ENCODE data around the gene CCDC177.

The CCDC177 gene

DNA sequence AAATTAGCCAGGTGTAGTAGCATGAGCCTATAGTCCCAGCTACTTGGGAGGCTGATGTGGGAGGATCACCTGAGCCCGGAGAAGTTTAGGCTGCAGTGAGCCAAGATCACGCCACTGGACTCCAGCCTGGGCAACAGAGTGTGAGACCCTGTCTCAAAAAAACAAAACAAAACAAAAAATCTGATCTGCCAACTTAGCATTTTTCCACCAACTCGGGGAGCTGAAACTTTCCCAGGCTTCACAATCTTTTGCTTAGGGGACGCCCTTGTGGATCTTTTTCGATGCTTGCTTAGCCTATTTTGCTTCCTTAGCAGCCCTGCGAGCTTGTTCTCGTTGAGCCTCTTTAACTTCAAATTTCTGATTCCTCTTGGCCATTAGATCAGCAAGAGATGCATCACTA, 13.8 kb downstream of the CCDC177 start:
- Mint-ChIP-seq H3K27me3 (peaks cover 20% of the 10 kb centered on the region), H3K36me3 (no peaks in the 10 kb centered on the region), H3K4me1 (ENCODE audit: low read depth) (no peaks in the 10 kb centered on the region), H3K9me3 (ENCODE audit: low read depth) (no peaks in the 10 kb centered on the region), H3K27ac (no peak overlapping the region), H3K4me3 (no peak overlapping the region)

DNA sequence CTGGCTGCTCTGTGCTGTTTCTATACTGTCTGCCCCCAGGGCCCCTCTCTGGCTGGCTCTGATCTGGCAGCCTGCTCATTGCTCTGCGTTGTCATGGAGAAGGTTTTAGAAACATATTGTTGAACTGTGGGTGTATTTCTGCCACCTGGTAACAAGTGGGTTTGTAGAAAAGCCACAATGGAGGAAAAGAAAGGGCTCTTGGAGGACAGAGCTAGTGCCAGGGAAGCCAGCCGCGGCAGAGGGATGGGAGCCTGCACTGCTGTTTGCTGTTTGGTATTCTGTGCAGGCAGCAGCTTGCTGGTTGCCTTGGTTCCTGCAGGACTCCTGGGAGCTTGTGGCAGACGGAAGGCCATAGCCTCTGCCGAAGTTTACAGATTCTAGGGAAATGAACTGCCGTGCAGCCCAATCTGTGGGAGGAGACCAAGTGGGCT, 15.1 kb downstream of the CCDC177 start:
- H3K27ac Mint-ChIP-seq, result no peak overlapping the region
- H3K4me3 Mint-ChIP-seq, result no peak overlapping the region
- H3K9me3 Mint-ChIP-seq (ENCODE audit: low read depth), result no peaks in the 10 kb centered on the region
- H3K4me1 Mint-ChIP-seq (ENCODE audit: low read depth), result no peaks in the 10 kb centered on the region
- H3K36me3 Mint-ChIP-seq, result no peaks in the 10 kb centered on the region
- H3K27me3 Mint-ChIP-seq, result peaks cover 18% of the 10 kb centered on the region

DNA sequence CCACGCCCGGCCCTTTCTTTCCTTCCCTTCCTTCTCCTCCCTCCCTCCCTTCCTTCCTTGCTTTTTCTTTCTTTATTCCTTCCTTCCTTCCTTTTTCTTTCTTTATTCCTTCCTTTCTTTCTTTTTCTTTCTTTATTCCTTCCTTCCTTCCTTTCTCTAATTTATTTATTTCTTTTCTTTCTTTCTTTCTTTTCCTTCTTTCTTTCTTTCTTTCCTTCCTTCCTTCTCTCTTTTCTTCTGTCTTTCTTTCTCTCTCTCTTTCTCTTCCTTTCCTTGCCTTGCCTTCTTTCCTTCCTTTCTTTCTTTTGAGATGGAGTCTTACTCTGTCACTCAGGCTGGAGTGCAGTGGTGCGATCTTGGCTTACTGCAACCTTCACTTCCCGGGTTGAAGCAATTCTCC, 15.9 kb downstream of the CCDC177 start:
- no peak overlapping the region for H3K27ac Mint-ChIP-seq
- H3K27me3 Mint-ChIP-seq, result peaks cover 18% of the 10 kb centered on the region
- no peaks in the 10 kb centered on the region for H3K9me3 Mint-ChIP-seq (ENCODE audit: low read depth)
- H3K4me3 Mint-ChIP-seq, result no peak overlapping the region
- H3K36me3 Mint-ChIP-seq, result no peaks in the 10 kb centered on the region
- no peaks in the 10 kb centered on the region for H3K4me1 Mint-ChIP-seq (ENCODE audit: low read depth)

DNA sequence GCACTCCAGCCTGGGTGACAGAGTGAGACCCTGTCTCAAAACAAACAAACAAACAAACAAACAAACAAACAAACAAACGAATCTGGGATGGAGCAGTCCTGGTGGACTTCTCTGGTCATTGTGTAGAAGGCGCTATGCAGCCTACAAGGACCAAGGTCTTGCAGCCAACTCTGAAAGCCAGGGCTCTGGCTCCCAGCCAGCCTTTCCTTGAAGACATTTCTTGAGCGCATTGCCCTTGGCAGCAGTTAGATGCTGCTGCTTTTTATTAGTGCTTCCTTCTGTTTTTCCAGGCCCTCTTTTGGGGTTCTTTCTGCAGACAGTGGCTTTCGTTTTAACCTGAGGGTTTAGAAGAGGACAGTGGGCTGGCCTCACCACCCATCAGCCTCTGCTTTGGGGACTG, 20.2 kb downstream of the CCDC177 start:
- H3K9me3 Mint-ChIP-seq (ENCODE audit: low read depth), result no peaks in the 10 kb centered on the region
- H3K27ac Mint-ChIP-seq, result no peak overlapping the region
- no peak overlapping the region for H3K4me3 Mint-ChIP-seq
- no peaks in the 10 kb centered on the region for H3K36me3 Mint-ChIP-seq
- H3K27me3 Mint-ChIP-seq, result peaks cover 20% of the 10 kb centered on the region
- H3K4me1 Mint-ChIP-seq (ENCODE audit: low read depth), result no peaks in the 10 kb centered on the region

- no peak overlapping the region for H3K4me3 Mint-ChIP-seq
- H3K27me3 Mint-ChIP-seq, result peaks cover 18% of the 10 kb centered on the region
Observed at GRCh38 chr14:69553252-69553651, 21.4 kb downstream of the CCDC177 start.

GRCh38 chr14:69551511-69551910, 23.2 kb downstream of the CCDC177 start:
- Mint-ChIP-seq H3K27me3 (peaks cover 24% of the 10 kb centered on the region), H3K36me3 (no peaks in the 10 kb centered on the region), H3K4me1 (ENCODE audit: low read depth) (no peaks in the 10 kb centered on the region), H3K4me3 (no peak overlapping the region), H3K27ac (no peak overlapping the region), H3K9me3 (ENCODE audit: low read depth) (no peaks in the 10 kb centered on the region)

More at GRCh38 chr14:69553252-69553651, 21.4 kb downstream of the CCDC177 start:
- H3K27ac Mint-ChIP-seq, result no peak overlapping the region
- H3K36me3 Mint-ChIP-seq, result no peaks in the 10 kb centered on the region
- no peaks in the 10 kb centered on the region for H3K9me3 Mint-ChIP-seq (ENCODE audit: low read depth)
- H3K4me1 Mint-ChIP-seq (ENCODE audit: low read depth), result no peaks in the 10 kb centered on the region

DNA sequence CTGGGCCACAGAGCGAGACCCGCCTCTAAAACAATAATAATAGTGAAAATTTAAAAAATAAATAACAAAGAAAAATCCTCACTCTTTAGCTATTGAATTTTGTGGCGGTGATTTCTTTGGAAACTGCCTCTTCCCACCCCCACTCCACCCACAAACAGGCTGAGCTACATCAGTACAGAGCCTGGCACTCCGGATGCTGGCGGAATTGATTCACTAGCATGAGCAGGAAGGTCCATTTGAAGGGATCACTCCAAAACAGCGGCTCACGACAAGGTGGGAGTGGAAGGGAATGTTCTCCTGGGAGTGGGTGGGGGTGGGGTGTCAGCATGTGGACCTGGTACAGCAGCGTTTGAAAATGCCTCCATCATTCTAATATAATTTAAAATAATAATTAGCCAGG, 26.1 kb downstream of the CCDC177 start:
- Mint-ChIP-seq H3K4me1 (ENCODE audit: low read depth) (peaks cover 1% of the 10 kb centered on the region), H3K4me3 (no peak overlapping the region), H3K27ac (no peak overlapping the region), H3K27me3 (peaks cover 32% of the 10 kb centered on the region), H3K36me3 (no peaks in the 10 kb centered on the region), H3K9me3 (ENCODE audit: low read depth) (no peaks in the 10 kb centered on the region)

DNA sequence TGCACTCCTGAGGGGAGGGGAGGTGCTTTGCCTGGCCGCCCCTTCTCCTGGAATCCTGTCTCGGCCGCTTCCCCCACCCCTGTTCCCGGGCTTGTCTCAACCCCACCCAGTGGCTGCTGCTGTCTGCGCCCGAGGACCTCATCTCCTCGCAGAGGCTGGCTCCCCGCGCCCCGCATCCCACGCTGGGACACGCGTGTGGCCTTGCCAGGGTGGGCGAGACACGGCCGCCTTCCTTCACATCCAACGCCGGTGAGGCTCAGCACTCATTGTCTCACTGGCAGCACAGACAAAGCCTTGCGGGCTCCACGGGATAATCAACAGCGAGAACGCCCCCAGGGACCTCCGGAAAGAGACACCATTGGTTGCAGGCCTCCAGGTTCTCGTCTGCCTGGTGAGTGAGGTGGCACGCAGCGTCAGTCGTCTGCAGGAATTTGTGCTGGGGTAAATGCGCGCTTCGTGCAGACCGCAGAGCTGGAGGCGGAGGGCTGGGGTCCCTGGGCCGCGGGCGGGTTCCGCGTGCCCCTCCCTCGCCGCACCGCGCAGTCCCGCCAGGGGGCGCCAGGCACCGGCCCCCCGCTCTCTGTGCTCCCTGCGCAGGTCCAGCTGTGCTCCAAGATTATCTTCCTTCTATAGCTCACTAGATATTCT, 26.8 kb downstream of the CCDC177 start:
- H3K36me3 Mint-ChIP-seq, result no peaks in the 10 kb centered on the region
- H3K9me3 Mint-ChIP-seq (ENCODE audit: low read depth), result no peaks in the 10 kb centered on the region
- no peak overlapping the region for H3K4me3 Mint-ChIP-seq
- peaks cover 1% of the 10 kb centered on the region for H3K4me1 Mint-ChIP-seq (ENCODE audit: low read depth)
- no peak overlapping the region for H3K27ac Mint-ChIP-seq
- peaks cover 29% of the 10 kb centered on the region for H3K27me3 Mint-ChIP-seq

DNA sequence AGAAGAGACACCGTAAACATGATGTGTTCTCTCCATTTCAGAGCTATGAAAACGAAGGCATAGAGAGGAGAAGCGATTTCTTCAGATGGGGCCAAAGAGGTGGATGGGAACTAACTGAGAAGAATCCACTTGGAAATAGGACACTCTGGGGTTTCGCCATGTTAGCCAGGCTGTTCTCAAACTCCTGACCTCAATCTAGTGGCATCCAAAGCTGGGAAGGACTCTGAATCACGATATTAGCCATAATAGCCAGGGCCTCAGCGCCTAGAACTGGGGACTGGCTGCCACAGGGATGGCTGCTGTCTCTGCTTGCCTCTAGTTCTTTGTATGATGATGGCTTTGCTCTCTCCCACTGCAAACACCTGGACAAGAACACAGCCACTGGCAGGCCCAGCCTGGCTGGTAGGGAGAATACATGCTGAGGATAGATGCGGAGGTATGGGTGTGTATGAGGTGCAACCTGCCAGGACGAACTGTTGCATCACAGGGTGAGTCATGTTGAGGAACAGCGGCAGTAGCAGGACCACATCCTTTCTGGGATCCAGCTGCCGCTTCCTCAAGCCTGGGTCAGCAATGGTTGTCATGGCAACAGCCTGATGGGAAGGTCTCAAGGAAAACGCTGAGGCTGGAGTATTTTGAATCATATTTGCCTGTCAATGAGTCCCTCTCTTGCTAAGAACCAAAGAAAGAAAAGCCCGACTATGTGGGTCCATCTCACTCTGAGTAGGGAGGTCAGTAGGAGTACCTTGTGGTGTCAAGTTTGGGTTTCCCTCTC, 31.1 kb downstream of the CCDC177 start:
- H3K9me3 Mint-ChIP-seq (ENCODE audit: low read depth), result no peaks in the 10 kb centered on the region
- no peak overlapping the region for H3K4me3 Mint-ChIP-seq
- no peaks in the 10 kb centered on the region for H3K36me3 Mint-ChIP-seq
- peaks cover 20% of the 10 kb centered on the region for H3K27me3 Mint-ChIP-seq
- no peak overlapping the region for H3K27ac Mint-ChIP-seq
- H3K4me1 Mint-ChIP-seq (ENCODE audit: low read depth), result peaks cover 1% of the 10 kb centered on the region

DNA sequence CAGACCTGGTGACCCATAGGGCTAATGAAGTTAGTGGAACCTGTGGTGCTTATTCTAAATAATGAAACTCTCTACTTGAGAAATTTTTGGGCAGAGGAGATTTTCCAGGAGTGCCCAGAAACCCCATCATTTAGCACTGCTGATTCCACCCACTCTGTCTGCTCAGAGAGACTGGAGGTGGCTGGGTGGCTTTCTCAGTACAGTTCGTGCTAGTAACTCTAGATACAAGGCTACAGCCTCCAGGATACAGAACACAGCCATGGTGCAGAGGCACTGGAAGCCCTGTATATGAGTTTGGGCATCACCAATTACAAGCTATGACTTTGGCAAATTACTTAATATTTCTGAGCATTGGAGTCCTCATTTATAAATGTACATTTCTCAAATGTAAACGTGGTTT, 32.4 kb downstream of the CCDC177 start:
- no peaks in the 10 kb centered on the region for H3K36me3 Mint-ChIP-seq
- H3K27ac Mint-ChIP-seq, result no peak overlapping the region
- peaks cover 21% of the 10 kb centered on the region for H3K27me3 Mint-ChIP-seq
- peaks cover 1% of the 10 kb centered on the region for H3K4me1 Mint-ChIP-seq (ENCODE audit: low read depth)
- H3K9me3 Mint-ChIP-seq (ENCODE audit: low read depth), result no peaks in the 10 kb centered on the region
- H3K4me3 Mint-ChIP-seq, result no peak overlapping the region

DNA sequence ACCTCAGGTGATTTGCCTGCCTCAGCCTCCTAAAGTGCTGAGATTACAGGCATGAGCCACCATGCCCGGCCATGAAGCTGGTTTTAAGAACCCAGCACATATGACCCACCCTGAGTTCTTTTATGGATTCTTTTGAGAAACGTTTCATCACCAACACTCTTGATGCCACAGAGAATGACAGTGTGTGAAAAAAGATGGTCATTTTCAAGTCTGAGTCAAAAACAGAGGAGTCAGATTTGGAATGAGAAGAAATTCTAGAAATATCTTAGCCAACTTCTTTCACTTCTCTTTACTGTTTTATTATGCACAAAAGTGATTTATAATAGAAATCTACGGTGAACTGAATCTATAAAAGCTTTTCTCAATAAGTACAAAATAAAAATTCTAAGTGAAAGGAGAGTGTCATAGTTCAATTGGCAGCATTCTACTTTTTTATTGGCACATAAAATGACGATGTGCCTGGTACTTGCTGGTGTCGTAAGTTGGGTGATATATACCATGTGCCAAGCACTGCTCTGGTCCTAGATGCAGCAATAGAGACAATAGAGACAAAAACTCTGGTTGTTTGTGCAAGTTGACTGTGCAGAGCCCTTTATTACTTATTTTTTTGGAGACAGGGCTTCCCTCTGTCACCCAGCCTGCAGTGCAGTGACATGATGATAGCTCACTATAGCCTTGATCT, 33.9 kb downstream of the CCDC177 start:
- no peak overlapping the region for H3K4me3 Mint-ChIP-seq
- no peak overlapping the region for H3K27ac Mint-ChIP-seq
- H3K9me3 Mint-ChIP-seq (ENCODE audit: low read depth), result no peaks in the 10 kb centered on the region
- H3K27me3 Mint-ChIP-seq, result peaks cover 12% of the 10 kb centered on the region
- H3K4me1 Mint-ChIP-seq (ENCODE audit: low read depth), result peaks cover 1% of the 10 kb centered on the region
- H3K36me3 Mint-ChIP-seq, result no peaks in the 10 kb centered on the region

DNA sequence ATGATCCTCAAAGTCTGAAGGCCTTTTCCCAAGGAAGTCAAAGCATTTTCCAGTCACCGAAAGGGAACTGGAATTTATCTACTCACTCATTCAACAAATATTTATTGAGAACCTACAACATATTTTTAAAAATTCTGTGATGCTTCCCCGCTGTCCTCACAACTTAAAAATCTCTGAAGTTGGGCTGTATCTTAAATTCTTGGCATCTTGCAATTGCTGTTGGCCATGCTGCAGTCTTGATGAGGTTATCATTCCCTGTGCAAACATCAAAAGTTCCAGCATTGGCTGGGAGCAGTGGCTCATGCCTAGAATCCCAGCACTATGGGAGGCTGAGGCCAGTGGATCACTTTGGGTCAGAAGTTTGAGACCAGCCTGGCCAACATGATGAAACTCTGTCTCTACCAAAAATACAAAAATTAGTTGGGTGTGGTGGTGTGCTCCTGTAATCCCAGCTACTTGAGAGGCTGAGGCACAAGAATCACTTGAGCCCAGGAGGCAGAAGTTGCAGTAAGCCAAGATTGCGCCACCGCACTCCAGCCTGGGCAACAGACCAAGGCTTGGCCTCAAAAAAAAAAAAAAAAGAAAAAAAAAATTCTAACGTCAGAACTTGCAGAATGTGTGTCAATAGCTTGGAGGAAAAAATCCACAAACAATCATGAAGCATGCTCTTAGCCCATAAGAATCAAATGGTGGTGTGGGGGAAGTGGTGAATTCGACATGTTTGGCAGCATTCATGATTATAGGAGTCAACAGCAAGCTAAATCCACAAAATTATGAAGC, 34.9 kb downstream of the CCDC177 start:
- Mint-ChIP-seq H3K27me3 (peaks cover 15% of the 10 kb centered on the region), H3K9me3 (ENCODE audit: low read depth) (no peaks in the 10 kb centered on the region), H3K4me1 (ENCODE audit: low read depth) (peaks cover 1% of the 10 kb centered on the region), H3K27ac (no peak overlapping the region), H3K4me3 (no peak overlapping the region), H3K36me3 (no peaks in the 10 kb centered on the region)

- H3K36me3 Mint-ChIP-seq, result no peaks in the 10 kb centered on the region
- no peaks in the 10 kb centered on the region for H3K9me3 Mint-ChIP-seq (ENCODE audit: low read depth)
- H3K27ac Mint-ChIP-seq, result no peak overlapping the region
- H3K27me3 Mint-ChIP-seq, result peaks cover 16% of the 10 kb centered on the region
- H3K4me1 Mint-ChIP-seq (ENCODE audit: low read depth), result peaks cover 1% of the 10 kb centered on the region
- H3K4me3 Mint-ChIP-seq, result no peak overlapping the region
Observed at GRCh38 chr14:69538766-69539165, 35.9 kb downstream of the CCDC177 start.

DNA sequence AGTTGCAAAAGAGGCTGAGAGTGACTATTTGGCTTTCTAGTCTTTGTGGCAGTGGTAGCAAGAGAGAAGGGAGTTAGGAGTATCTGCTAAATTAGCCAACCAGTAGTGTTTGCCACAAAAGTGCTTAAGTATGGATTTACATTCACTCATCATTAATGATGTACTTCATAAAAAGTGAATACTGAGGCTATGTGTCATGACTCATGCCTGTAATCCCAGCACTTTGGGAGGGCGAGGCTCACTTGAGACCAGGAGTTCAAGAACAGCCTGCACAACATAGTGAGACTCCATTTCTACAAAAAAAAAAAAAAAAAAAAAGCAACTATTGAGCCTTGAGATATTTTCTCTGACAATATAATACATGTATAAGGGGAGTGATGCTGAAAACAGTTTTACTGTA, 36.8 kb downstream of the CCDC177 start:
- Mint-ChIP-seq H3K36me3 (no peaks in the 10 kb centered on the region), H3K4me1 (ENCODE audit: low read depth) (no peaks in the 10 kb centered on the region), H3K27me3 (peaks cover 16% of the 10 kb centered on the region), H3K4me3 (no peak overlapping the region), H3K9me3 (ENCODE audit: low read depth) (no peaks in the 10 kb centered on the region), H3K27ac (no peak overlapping the region)

DNA sequence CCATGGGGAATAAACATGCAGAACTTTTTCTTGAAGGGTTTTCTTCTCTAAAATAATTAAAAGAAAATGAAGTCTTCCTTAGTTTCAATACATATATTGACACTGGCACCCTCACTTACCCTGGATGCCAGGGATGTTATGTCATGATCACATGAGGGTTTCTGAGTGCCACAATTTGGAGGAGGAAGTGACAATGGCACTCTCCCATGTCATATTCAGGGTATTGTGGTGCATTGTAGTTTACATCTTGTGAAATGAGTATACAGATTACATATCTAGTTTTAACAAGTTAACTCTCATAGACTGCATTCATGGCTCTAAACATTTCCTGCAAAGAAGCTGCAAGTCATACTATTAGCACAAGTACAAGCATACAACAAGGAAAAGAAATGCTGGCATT, 37.7 kb downstream of the CCDC177 start:
- no peak overlapping the region for H3K4me3 Mint-ChIP-seq
- H3K27me3 Mint-ChIP-seq, result peaks cover 13% of the 10 kb centered on the region
- H3K4me1 Mint-ChIP-seq (ENCODE audit: low read depth), result no peaks in the 10 kb centered on the region
- no peaks in the 10 kb centered on the region for H3K36me3 Mint-ChIP-seq
- H3K27ac Mint-ChIP-seq, result no peak overlapping the region
- H3K9me3 Mint-ChIP-seq (ENCODE audit: low read depth), result no peaks in the 10 kb centered on the region

Measured in activated naive CD8-positive, alpha-beta T cell (primary cell).